ENCODE measurements around the gene GAB2.

The GAB2 gene

DNA sequence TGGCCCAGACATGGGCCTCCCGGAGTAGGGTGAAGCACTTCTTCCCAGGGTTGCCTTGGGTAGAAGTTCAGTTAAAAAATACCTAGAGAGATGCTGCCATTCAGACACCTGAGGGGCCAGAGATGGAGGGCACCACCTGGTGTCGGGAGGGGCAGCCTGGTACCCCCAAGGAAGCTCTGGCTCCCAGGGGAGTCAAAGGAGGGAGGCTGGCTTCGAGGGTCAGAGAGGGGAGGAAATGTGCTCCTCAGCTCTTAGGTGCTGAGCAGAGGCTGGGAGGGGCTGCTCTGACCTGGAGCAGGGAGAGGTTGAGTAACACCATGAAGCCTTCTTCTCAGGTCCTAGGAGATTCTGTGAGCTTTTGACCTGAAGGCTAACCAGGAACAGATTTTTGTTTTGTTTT is 227.8 kb downstream of the GAB2 start:
- TF ChIP-seq, protein P1, sequence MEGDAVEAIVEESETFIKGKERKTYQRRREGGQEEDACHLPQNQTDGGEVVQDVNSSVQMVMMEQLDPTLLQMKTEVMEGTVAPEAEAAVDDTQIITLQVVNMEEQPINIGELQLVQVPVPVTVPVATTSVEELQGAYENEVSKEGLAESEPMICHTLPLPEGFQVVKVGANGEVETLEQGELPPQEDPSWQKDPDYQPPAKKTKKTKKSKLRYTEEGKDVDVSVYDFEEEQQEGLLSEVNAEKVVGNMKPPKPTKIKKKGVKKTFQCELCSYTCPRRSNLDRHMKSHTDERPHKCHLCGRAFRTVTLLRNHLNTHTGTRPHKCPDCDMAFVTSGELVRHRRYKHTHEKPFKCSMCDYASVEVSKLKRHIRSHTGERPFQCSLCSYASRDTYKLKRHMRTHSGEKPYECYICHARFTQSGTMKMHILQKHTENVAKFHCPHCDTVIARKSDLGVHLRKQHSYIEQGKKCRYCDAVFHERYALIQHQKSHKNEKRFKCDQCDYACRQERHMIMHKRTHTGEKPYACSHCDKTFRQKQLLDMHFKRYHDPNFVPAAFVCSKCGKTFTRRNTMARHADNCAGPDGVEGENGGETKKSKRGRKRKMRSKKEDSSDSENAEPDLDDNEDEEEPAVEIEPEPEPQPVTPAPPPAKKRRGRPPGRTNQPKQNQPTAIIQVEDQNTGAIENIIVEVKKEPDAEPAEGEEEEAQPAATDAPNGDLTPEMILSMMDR (conservative IDR thresholded peaks at IDR 0.05): no peak
- no peak for TF ChIP-seq ZFX (IDR thresholded peaks at IDR 0.05)
- H3K27ac ChIP-seq: no peak overlapping the region; the same call in 1 of the 2 replicates

DNA sequence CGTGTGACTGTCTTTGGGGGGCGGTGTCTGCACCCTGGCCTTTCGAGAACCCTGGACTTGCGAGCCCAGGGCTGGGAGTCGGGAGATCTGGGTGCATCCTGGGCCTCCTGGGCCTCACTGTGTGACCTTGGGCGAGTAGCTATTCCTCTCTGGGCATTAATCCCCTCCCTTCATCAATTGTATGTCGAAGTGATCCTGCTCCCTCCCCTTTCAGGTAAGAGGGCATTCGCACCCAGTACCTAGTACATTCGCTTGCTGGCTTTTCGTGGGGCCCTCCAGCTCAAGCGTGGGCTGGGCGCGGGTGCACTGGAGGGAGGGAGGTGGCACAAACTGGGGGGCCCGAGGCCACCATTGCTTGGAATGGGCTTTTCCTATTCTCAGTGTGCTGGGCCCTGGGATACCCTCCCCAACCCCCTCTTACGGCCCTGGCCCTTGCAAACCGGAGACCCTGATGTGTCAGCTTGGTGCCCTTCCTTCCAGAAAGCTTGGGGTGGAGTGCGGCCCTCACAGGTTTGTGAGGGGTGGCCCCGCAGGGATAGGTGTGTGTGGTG is 228.4 kb downstream of the GAB2 start:
- TF ChIP-seq, protein P1 (conservative IDR thresholded peaks at IDR 0.05): no peak
- 0 out of 2 replicates have a peak, but pooled peaks have one; percentile 8 for TF ChIP-seq ZFX (IDR thresholded peaks at IDR 0.05)
- H3K27ac ChIP-seq: peak overlapping the region; percentile 67

DNA sequence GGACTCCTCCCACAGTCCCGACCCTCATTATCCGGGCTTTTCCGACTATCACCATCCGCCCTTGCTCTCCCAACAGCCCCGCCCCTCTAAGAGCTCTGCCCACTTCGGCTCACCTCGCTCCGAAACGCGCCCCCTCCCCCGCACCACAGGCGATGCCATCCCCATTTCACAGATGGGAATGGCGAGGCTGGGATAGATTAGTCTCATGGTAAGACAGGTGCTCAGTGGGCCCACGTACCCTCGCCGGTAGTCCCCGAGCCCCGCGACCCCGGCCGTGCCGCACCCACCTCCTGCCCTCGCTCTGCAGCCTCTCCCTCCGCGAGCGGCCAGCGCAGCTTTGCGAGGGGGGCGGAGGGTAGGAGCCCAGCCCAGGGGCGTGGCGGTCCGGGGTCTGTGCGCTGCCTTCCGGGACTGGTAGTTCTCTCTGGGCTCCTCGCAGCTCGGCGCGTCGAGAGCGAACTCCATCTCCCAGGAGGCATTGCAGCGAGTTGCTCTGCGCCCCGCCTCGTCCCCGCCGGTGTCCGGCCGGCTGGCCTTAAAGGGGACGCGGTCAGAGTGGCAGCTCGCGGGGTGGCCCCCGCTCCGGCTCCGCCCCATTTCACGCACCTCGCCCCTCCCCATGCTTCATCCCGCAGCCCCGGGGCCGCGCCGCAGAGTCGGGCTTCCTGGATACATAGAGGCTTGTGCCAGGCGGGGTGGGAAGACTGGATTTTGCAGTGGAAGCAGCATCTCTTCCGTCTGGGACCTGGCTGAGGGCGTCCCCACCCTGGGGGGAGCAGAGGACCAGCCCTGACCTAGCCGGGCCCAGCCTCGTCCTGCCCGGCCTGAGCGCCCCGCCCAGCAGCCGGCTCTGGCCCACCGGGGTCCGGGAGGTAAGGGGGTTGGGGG is 229.1 kb downstream of the GAB2 start, which contains the start of the genes KCTD21 and USP35:
Gene KCTD21, minus strand, starts transcription at position 341 of the 888 bp plus-strand sequence. CDS start 14,072 bp downstream, outside the sequence.
Gene USP35, plus strand, starts transcription at position 634 of the 888 bp plus-strand sequence. CDS start 7,327 bp downstream, outside the sequence.
- H3K27ac ChIP-seq: peak within 1 kb of the TSS; percentile 67
- TF ChIP-seq, protein P1 (conservative IDR thresholded peaks at IDR 0.05): no peak
- peak; percentile 37; the same call in 1 of the 2 replicates for TF ChIP-seq ZFX (IDR thresholded peaks at IDR 0.05)

DNA sequence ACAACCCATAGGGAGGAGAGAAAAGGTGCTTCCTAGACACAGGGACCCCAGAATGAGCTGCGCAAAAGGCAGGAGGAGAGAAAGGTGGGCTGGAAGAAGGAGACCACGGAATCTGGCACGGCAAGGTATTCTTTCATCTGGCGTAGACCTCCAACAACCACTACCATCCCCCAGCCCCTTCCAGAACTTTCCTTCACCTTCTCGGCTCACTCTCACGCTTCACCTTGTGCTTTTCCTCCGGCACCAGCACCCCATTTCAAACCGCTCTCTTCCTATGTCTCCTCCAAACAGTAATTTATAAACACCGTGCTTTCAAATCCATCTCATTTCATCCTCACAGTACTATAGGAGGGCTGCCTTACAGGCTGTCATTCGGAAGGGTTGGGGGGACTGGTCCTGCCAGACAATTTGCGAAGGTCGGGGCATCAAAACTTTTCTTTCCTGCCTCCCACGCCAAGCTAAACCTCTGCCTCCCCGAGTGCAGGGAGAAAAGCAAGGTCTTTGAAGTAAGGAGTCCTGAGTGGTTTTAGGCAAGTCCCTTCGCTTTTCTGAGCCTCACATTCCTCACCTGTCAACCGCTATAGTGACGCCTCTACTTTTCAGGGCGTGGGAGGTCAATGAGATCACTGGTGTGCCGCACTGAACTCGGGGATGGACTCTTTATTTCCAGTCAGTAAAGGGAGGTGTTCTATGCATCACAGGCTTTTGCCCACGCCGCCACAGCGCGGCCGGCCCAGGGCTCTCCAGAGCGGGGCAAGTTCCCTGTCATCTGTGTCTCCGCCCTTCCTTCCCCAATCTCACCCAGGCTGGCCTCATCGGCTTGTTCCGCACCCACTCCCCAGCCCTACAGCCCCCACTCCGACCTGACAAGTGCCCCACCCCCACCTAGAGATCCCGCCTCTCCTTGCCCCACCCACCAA is 230.0 kb downstream of the GAB2 start:
- peak overlapping the region; percentile 67 for H3K27ac ChIP-seq
- TF ChIP-seq, protein P1 (conservative IDR thresholded peaks at IDR 0.05): no peak
- no peak for TF ChIP-seq ZFX (IDR thresholded peaks at IDR 0.05)

DNA sequence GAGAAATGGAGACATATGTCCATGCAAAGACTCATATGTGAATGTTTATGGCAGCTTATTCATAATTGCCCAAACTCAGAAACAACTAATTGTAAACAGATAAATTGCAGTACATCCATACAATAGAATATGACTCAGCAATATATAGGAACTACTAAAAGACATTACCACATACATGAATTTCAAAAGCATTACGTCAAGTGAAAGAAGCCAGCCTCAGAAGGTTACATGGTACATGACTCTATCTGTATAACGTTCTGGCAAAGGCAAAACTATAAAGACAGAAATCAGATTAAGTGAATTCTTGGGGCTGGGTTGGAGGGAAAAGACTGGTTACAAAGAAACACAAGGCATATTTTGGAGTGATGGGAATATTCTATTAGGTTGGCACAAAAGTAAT is 236.4 kb downstream of the GAB2 start:
- no peak overlapping the region for H3K27ac ChIP-seq
- no peak for TF ChIP-seq ZFX (IDR thresholded peaks at IDR 0.05)
- TF ChIP-seq, protein P1 (conservative IDR thresholded peaks at IDR 0.05): no peak

DNA sequence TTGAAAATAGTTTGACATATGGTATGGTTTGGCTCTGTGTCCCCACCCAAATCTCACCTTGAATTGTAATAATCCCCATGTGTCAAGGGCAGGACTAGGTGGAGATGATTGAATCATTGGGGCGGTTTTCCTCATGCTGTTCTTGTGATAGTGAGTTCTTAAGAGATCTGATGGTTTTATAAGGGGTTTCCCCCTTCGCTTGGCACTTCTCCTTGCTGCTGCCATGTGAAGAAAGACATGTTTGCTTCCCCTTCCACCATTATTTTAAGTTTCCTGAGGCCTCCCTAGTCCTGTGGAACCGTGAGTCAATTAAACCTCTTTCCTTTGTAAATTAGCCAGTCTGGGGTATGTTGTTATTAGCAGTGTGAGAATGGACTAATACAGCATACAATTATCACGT is 236.9 kb downstream of the GAB2 start:
- TF ChIP-seq, protein P1 (conservative IDR thresholded peaks at IDR 0.05): no peak
- TF ChIP-seq ZFX (IDR thresholded peaks at IDR 0.05): no peak
- H3K27ac ChIP-seq: no peak overlapping the region
